Stimulated activated naive CD8-positive, alpha-beta T cell treated with anti-CD3 and anti-CD28 coated beads, Interleukin-15, Interleukin-2, amounts not matched to agents 100 ng/mL and 50 ng/mL, for 24 hours (primary cell): Measurements from ENCODE around the gene LAMA4.
A peak's percentile ranks its signal among the peaks of the same experiment; 100 is the strongest.
"Not testable (repeated sequence)": the region's sequence is repeated elsewhere in the genome, so short reads cannot be mapped to it uniquely, and the experiment has no call there.

Source experiments
- H3K27ac Mint-ChIP-seq: one replicate; pipeline ENCODE4 v1.8.0; 2021; ENCODE audit warnings: mild to moderate bottlenecking, mixed read lengths
- H3K27me3 Mint-ChIP-seq: one replicate; pipeline ENCODE4 v1.8.0; 2021; ENCODE audit warnings: mixed read lengths
- H3K36me3 Mint-ChIP-seq: one replicate; pipeline ENCODE4 v1.8.0; 2021; ENCODE audit warnings: low read depth, mixed read lengths
- H3K4me1 Mint-ChIP-seq: one replicate; pipeline ENCODE4 v1.8.0; 2021; ENCODE audit warnings: low read depth, mixed read lengths
- H3K4me3 Mint-ChIP-seq: one replicate; pipeline ENCODE4 v1.8.0; 2021; ENCODE audit warnings: mild to moderate bottlenecking, mixed read lengths
- H3K9me3 Mint-ChIP-seq: one replicate; pipeline ENCODE4 v1.8.0; 2021; ENCODE audit warnings: mixed read lengths

LAMA4 gene

DNA sequence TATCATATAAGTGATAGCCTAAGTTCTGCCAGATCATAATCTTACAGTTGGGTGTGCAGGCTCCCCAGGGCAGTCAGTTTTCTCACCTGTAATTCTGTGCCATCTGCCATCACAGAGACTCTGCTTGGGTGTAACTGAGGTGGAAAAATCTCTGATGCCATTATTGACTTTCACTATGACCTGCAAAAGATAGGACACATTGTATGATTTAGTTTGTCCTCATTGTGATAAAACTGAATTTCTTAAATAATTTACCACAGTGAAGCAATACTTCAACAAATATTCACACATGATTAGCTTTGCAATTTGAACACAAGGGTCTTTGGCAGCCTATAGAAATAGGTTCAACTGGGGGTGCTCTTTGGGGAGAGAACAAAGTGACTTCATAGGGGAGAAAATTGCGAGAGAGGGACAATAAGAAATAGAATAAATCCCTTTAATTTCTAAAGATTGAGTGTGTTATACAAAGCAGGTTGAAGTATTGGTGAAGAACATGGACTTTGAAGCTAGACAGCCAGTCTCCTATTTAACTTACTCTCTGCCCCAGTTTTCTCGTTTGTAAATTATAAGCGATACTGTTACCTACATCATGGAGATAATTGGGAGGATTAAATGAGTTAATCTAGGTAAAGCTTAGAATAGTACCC lies 139.7 kb downstream of the LAMA4 start:
- H3K9me3 Mint-ChIP-seq = no peaks in the 10 kb centered on the region
- no peak overlapping the region for H3K27ac Mint-ChIP-seq
- peaks cover 18% of the 10 kb centered on the region for H3K4me1 Mint-ChIP-seq
- no peak overlapping the region for H3K4me3 Mint-ChIP-seq
- H3K36me3 Mint-ChIP-seq = no peaks in the 10 kb centered on the region
- H3K27me3 Mint-ChIP-seq = peaks cover 15% of the 10 kb centered on the region

DNA sequence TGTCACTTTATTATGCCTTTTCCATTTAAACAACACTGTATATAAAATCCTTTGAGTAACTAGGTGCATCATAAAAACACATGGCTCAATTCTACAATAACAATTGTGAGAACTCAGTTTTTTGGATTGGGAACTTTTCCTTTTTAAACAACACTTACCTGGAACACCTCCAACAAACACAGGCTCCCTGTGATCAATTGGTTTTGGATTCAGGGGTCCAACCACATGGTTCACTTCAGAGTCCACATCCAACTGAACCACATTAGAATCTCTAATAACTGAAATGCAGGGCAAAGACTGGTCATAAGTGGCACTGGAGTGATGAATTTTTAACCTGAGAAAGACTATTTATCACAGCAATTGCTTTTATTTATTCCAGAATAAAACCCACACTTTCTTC lies 140.4 kb downstream of the LAMA4 start:
- Mint-ChIP-seq H3K4me3 (no peak overlapping the region), H3K9me3 (no peaks in the 10 kb centered on the region), H3K36me3 (no peaks in the 10 kb centered on the region), H3K4me1 (peaks cover 18% of the 10 kb centered on the region), H3K27ac (no peak overlapping the region), H3K27me3 (peaks cover 19% of the 10 kb centered on the region)

DNA sequence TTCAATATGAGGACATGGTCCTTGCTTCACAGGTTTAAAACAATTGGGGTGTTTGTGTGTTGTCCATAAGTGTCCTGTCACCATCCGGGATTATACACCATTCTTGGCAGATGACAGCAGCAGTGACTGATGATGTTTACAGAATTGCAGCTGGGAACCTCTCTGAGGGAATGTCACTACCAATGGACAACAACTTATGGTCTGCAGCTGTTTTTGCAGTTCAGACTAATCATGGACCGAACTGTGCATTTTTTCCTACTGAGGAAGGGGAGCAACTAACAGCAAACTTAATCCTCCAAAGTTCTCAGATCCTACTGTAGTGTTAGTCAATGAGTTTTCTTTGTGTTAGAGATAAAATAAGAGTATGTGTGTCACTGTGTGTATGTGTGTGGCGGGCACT lies 140.9 kb downstream of the LAMA4 start:
- Mint-ChIP-seq H3K27ac (no peak overlapping the region), H3K4me3 (no peak overlapping the region), H3K27me3 (peaks cover 20% of the 10 kb centered on the region)

DNA sequence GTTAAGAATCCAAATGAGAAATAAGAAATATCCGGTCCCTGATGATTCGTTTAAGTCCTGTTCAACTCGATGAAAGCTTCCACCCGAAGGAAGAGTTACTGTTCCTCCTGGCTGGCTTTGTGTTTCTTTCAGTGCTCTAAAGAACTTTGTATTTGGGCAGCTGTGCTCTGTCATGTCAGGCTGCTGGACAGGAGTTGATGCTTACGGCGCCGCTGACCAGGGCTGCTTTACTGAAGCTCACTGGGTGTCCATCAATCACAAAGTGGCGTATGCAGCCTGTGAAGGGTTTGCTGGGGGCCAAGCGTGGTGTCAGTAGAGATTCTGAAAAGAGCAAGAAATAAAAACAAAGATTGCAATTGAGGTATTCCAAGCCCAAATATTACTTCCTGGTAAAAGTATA lies 145.1 kb downstream of the LAMA4 start:
- H3K27ac Mint-ChIP-seq = no peak overlapping the region
- H3K4me1 Mint-ChIP-seq = no peaks in the 10 kb centered on the region
- H3K4me3 Mint-ChIP-seq = no peak overlapping the region
- peaks cover 6% of the 10 kb centered on the region for H3K9me3 Mint-ChIP-seq
- H3K36me3 Mint-ChIP-seq = no peaks in the 10 kb centered on the region
- peaks cover 16% of the 10 kb centered on the region for H3K27me3 Mint-ChIP-seq

More for the DNA sequence above, 140.9 kb downstream of the LAMA4 start:
- Mint-ChIP-seq H3K9me3 (no peaks in the 10 kb centered on the region), H3K36me3 (no peaks in the 10 kb centered on the region), H3K4me1 (peaks cover 18% of the 10 kb centered on the region)

DNA sequence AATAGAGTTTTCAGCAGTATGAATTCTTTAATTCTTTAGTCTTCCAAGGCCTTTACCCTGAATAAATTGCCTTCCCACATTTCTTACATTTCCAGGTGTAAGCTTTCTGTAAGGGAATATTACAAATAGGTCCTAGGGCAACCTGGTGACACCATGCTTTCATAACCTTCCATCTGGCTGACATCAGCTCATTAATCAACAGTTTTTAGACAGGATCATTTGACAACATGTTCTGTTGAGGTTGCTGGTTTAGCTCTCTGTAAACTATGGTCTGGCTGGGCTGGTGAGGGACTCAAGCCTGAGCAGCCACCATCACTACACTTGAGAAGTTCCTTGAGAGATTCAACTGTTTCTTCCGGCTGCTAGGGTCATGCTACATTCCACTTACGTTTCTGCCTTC lies 147.8 kb downstream of the LAMA4 start:
- no peak overlapping the region for H3K27ac Mint-ChIP-seq
- peaks cover 5% of the 10 kb centered on the region for H3K27me3 Mint-ChIP-seq
- H3K36me3 Mint-ChIP-seq = no peaks in the 10 kb centered on the region

DNA sequence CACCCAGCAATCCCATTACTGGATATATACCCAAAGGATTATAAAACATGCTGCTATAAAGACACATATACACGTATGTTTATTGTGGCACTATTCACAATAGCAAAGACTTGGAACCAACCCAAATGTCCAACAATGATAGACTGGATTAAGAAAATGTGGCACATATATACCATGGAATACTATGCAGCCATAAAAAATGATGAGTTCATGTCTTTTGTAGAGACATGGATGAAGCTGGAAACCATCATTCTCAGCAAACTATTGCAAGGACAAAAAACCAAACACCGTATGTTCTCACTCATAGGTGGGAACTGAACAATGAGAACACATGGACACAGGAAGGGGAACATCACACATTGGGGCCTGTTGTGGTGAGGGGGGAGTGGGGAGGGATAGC lies 148.3 kb downstream of the LAMA4 start:
- H3K27ac Mint-ChIP-seq, H3K36me3 Mint-ChIP-seq, H3K4me1 Mint-ChIP-seq, H3K9me3 Mint-ChIP-seq, H3K27me3 Mint-ChIP-seq, H3K4me3 Mint-ChIP-seq: not testable (repeated sequence)

More for the DNA sequence above, 147.8 kb downstream of the LAMA4 start:
- H3K4me1 Mint-ChIP-seq = no peaks in the 10 kb centered on the region
- H3K9me3 Mint-ChIP-seq = peaks cover 6% of the 10 kb centered on the region
- no peak overlapping the region for H3K4me3 Mint-ChIP-seq

DNA sequence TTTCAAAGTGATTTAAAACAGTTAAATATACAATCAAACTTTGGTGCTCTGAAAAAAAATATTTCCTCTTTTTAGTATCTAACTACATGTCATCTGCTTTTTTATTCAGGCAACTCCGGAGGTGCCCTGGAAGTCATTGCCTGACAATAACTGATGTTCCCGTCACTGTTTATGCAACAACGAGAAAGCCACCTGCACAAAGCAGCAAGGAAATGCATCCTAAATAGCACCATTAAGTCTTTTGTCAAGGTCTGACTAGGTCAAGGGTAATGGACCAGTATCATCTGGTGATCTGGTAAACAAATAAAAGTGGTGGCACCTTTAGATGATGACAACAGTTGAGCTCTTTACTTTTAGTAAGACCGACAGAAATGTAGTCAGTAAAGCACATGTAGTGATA lies 153.8 kb downstream of the LAMA4 start:
- Mint-ChIP-seq H3K9me3 (peaks cover 6% of the 10 kb centered on the region), H3K4me1 (no peaks in the 10 kb centered on the region), H3K4me3 (no peak overlapping the region), H3K27me3 (no peaks in the 10 kb centered on the region), H3K27ac (no peak overlapping the region), H3K36me3 (peaks cover 5% of the 10 kb centered on the region)

DNA sequence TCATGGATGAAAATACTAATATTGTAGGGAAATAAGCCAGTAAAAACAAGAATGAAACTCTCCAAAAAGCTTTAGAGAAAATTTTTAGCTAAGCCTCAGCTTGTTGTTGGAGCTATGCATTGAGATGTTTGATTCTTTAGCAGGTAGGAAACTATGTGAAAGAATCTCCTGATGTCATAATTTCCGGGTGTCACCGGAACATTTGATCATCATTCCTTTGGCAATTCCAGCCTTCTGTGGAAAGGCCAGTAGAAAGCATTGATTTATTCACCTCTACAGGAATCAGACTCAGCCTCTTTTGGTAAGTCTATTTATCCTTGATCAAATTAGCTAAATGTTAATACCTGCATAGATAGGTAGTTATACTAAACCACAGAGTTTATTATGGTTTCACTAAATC lies 157.5 kb downstream of the LAMA4 start:
- H3K27me3 Mint-ChIP-seq = no peaks in the 10 kb centered on the region
- H3K9me3 Mint-ChIP-seq = no peaks in the 10 kb centered on the region
- H3K4me3 Mint-ChIP-seq = no peak overlapping the region
- no peak overlapping the region for H3K27ac Mint-ChIP-seq
- no peaks in the 10 kb centered on the region for H3K4me1 Mint-ChIP-seq
- H3K36me3 Mint-ChIP-seq = peaks cover 5% of the 10 kb centered on the region

DNA sequence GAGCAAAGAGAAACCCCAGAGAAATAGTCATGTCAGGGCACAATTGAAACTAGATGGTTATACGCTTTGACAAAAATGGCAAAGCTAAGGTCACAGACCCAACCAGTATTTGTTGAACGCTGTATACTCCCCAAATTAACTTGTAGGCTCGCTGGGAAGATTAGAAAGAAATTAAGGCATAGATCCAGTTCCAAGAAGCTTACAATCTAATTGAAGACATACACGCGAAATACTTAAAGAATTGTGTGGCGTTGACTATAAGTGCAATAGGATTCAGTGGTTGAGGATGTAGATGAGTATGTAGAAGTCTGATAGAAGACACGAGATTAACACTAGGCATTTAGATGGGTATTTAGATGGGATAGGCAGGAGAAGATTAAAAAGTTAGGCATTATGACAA lies 166.5 kb downstream of the LAMA4 start:
- Mint-ChIP-seq H3K27me3 (peaks cover 16% of the 10 kb centered on the region), H3K27ac (no peak overlapping the region), H3K9me3 (no peaks in the 10 kb centered on the region), H3K36me3 (peaks cover 21% of the 10 kb centered on the region), H3K4me1 (peaks cover 10% of the 10 kb centered on the region), H3K4me3 (no peak overlapping the region)

DNA sequence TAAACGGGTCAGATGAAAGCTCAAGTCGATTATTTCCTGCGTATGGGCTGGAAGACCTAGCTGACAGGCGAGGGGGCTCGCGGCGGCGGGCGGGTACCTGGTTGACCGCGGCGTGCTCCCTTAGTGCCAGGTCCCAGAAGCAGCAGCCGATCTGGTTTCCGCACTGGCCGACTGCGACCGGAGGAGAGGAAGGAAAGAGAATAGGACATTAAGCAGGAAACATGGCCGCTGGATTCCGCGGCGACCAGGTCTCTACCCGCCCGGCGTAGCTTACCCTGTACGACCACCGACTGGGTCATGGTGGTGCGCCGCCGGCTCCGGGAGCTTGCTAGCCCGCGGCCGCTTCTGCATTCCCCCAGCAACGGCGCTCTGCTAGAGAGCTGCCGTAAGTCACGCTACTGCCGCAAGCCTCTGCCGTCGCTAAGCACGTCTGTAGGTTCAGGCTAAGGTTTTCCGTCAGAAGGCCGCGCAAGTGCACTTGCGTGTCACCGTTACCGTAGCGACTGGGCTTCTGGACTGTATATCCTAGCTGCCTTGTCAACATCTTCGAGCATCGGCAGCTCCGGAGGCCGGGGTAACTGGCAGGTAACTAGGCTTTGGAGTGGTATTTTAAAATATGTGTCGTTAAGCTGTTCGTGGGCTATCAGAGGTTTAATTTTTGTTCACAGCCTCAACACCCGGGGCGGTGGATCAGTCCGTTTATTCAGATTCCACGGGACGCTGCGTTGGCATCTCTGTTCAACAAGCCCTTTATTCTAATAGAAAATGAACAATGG lies 167.0 kb downstream of the LAMA4 start, which contains the start of the genes FAM229B and TUBE1:
Gene FAM229B (plus strand): TSS at position 456 of the 776 bp plus-strand sequence. CDS start 11,693 bp downstream, outside the sequence.
Gene TUBE1 (minus strand): TSS at position 347 of the 776 bp plus-strand sequence. CDS start 48 bp downstream, at position 299.
- H3K36me3 Mint-ChIP-seq = peaks cover 27% of the 10 kb centered on the region
- H3K9me3 Mint-ChIP-seq = no peaks in the 10 kb centered on the region
- no peak within 1 kb of the TSS for H3K27ac Mint-ChIP-seq
- H3K4me3 Mint-ChIP-seq = no peak within 1 kb of the TSS
- H3K4me1 Mint-ChIP-seq = peaks cover 10% of the 10 kb centered on the region
- peaks cover 16% of the 10 kb centered on the region for H3K27me3 Mint-ChIP-seq

DNA sequence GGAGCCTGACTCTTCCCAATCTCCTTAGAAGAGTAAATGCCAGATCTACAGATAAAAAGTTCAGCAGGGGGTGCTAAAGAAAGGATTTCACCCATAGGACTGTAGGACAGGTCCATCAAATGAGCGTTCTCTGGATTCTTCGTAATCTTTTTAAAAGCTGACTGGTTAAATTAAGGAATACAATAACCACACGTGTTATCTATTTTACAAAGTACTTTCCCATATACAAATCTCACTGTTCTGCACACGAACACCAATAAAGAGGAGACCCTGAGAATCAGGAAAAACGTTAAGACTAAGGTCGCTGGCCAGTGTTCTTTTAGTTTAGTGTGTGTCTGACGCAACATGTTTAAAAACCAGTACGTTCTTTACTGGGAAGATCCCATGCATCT lies 167.6 kb downstream of the LAMA4 start:
- Mint-ChIP-seq H3K4me1 (peaks cover 10% of the 10 kb centered on the region), H3K36me3 (peaks cover 30% of the 10 kb centered on the region), H3K27me3 (peaks cover 16% of the 10 kb centered on the region), H3K9me3 (no peaks in the 10 kb centered on the region), H3K4me3 (no peak overlapping the region), H3K27ac (no peak overlapping the region)

DNA sequence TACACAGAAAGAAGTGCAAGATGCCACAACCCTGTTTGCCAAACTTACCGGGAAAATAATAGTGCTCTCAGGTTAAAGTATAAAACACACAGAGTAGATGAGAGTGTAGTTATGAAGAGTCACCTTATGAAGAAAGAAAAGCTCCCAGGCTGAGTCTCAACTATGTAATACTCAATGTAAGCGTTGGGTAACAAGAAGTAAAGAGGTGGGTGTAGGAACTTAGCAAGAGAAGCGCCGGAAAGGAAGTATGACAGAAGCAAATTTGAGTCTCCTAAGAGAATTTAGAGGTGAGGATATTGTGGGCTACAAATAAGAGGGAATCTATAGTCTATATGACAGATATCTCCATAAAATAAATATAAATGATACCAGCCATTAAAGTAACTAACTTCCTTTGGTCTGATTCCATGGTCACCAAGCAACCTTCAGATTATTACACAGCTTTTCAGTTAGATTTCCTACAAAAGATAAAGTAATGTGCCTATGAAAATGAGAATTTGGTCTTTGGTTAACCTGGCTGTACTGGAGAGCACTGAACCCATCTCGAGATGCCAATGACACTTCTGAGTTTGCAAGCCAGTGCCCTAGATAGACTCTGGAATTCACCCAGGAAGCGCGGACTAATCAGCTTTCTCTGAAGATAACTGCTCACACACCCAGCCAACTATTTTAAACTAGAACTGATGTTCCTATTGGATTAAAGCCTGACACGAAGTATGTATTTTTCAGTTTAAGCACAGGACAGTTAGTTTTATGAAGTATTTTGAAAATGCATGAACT lies 168.9 kb downstream of the LAMA4 start:
- Mint-ChIP-seq H3K36me3 (peaks cover 30% of the 10 kb centered on the region), H3K27me3 (peaks cover 11% of the 10 kb centered on the region), H3K4me3 (peak overlapping the region; percentile 65), H3K27ac (no peak overlapping the region), H3K9me3 (no peaks in the 10 kb centered on the region), H3K4me1 (peaks cover 10% of the 10 kb centered on the region)

DNA sequence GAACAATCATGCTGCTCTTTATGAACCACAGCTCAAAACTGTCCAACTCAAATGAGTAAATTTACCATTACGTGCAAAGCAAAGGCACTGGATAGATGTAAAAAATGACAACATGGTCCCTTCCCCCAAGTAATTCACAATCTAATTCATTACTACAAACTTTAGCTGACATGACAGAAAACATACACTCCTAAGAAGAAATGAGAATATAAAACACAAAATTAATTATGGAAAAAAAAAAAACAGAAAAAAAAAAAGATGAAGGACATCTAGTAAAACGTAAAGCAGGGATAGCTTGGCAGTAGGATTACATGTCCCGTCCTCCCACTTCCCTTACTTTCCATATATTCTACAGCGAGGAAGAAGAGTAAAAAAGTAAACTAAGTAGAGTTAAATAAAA lies 172.8 kb downstream of the LAMA4 start:
- Mint-ChIP-seq H3K36me3 (peaks cover 58% of the 10 kb centered on the region), H3K9me3 (no peaks in the 10 kb centered on the region)

DNA sequence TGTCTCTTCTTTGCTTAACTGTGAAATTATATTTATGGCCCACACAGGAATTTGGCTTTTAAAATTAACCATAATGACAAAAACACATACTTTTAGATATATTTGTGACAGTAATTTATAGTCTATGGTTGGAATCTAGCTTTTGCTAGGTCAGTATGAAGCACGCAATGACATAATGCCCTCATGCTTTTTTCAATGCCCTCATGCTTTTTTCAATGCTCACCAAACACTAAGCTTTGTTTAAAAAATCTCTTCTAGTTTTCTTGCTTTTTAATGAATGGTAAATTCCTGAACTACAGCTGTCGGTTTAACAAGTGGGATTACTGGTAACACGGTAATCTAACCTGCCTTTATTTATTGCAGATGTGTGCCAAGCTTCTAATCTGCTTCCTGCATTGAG lies 187.8 kb downstream of the LAMA4 start:
- Mint-ChIP-seq H3K9me3 (no peaks in the 10 kb centered on the region), H3K27me3 (no peaks in the 10 kb centered on the region), H3K4me1 (no peaks in the 10 kb centered on the region), H3K4me3 (no peak overlapping the region), H3K36me3 (peaks cover 23% of the 10 kb centered on the region), H3K27ac (no peak overlapping the region)

More for the DNA sequence above, 172.8 kb downstream of the LAMA4 start:
- Mint-ChIP-seq H3K4me3 (no peak overlapping the region), H3K27me3 (no peaks in the 10 kb centered on the region), H3K4me1 (peaks cover 10% of the 10 kb centered on the region), H3K27ac (no peak overlapping the region)

DNA sequence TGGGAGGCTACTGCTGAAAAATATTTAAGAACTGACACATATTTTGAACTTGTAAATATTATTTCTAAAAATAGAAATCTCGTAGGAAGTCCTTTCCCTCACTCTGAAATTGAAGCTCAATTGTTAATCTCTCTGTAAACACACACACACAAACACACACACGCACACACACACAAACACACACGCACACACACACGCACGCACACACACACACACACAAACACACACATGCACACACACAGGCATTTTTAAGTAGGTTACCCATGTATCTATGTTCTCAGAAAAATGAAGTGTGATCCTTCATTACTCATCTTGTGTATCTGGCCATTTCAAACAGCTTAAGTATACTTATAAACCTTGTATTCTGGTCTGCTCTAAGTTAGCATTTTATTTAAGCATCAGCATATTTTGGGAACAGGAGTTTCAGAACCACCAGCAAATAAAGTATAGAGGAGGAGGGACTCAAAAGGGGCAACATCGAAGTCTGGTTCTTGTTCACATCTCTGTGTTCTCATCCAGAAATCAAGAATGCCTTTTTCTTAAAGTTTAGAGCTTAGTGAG lies 188.9 kb downstream of the LAMA4 start:
- H3K36me3 Mint-ChIP-seq = peaks cover 16% of the 10 kb centered on the region
- H3K9me3 Mint-ChIP-seq = no peaks in the 10 kb centered on the region
- no peak overlapping the region for H3K4me3 Mint-ChIP-seq
- no peak overlapping the region for H3K27ac Mint-ChIP-seq
- no peaks in the 10 kb centered on the region for H3K27me3 Mint-ChIP-seq
- no peaks in the 10 kb centered on the region for H3K4me1 Mint-ChIP-seq
